H1 (cell line): ENCODE data around the gene TPBGL. TPM values are rescaled to one million over a fixed set of nuclear protein-coding genes. Genes with fewer than 3 reads are reported as not detected.
A peak's percentile ranks its signal among the peaks of the same experiment; 100 is the strongest.

Experiments used
- CTCF ChIA-PET: fragments of 300-600 bp; sonication (Branson Sonifier 250); formaldehyde crosslinking; loops from one replicate; lab custom pipeline; 2021; ENCODE audit not compliant: partially characterized antibody; lab: Charles Lee
- POLR2A ChIA-PET: fragments of 300-600 bp; sonication (Branson Sonifier 250); formaldehyde crosslinking; loops from one replicate; lab custom pipeline; 2021; ENCODE audit warnings: inconsistent platforms; ENCODE audit not compliant: partially characterized antibody; lab: Charles Lee
- DNase-seq, 2 experiments: peaks; one replicate each; pipeline versions ENCODE4 v3.0.0 to v3.0.0-alpha.2; 2010 to 2022; ENCODE audit warnings: low spot score in 2 of 2, low read depth in 1 of 2, mixed read lengths in 1 of 2
- FAIRE-seq: peaks from 2 replicates; lab custom pipeline; 2011; peaks lifted over from hg19 to GRCh38; lab: Jason Lieb, UNC
- H2AFZ ChIP-seq: 2 replicates; pipeline ENCODE4 v1.8.1; 2012; ENCODE audit warnings: low read length, inconsistent platforms
- H2AK5ac ChIP-seq: 2 replicates; pipeline ENCODE4 v1.6.1; 2013; ENCODE audit warnings: low read depth, low read length
- H2BK120ac ChIP-seq: replicated peaks from 2 replicates; pipeline ENCODE3; 2013; ENCODE audit warnings: low read depth, low read length, inconsistent platforms
- H2BK12ac ChIP-seq: 2 replicates; pipeline ENCODE4 v1.6.1; 2013; ENCODE audit warnings: low read depth, low read length
- H2BK15ac ChIP-seq: 2 replicates; pipeline ENCODE4 v1.6.1; 2013; ENCODE audit warnings: low read length
- H2BK20ac ChIP-seq: 2 replicates; pipeline ENCODE4 v1.6.1; 2013; ENCODE audit warnings: low read length
- H2BK5ac ChIP-seq: 2 replicates; pipeline ENCODE4 v1.6.1; 2013; ENCODE audit warnings: low read depth, low read length
- H3K14ac ChIP-seq: 2 replicates; pipeline ENCODE4 v1.6.1; 2013; ENCODE audit warnings: inconsistent platforms; ENCODE audit not compliant: insufficient read length
- H3K18ac ChIP-seq: 2 replicates; pipeline ENCODE4 v1.6.1; 2013; ENCODE audit warnings: low read length; ENCODE audit errors: extremely low read depth
- H3K23ac ChIP-seq: 2 replicates; pipeline ENCODE4 v1.6.1; 2013; ENCODE audit warnings: inconsistent platforms; ENCODE audit not compliant: insufficient read length
- H3K23me2 ChIP-seq: 2 replicates; pipeline ENCODE4 v1.6.1; 2013; ENCODE audit warnings: low read depth, low read length
- H3K27ac ChIP-seq: 2 replicates; pipeline ENCODE4 v1.6.1; 2011; ENCODE audit warnings: low read depth, low read length, inconsistent platforms
- H3K27me3 ChIP-seq, 4 experiments: replicated peaks in 1 of 4; 1 replicate in 1 of 4; 2 replicates in 3 of 4; pipeline versions ENCODE4 v1.6.1 to v1.8.1; 2011 to 2013; ENCODE audit warnings: low read length in 3 of 4, mild to moderate bottlenecking in 3 of 4, inconsistent platforms in 2 of 4, mixed read lengths in 2 of 4, moderate library complexity in 1 of 4; ENCODE audit not compliant: control insufficient read depth in 3 of 4, insufficient read depth in 3 of 4; ENCODE audit errors: extremely low read depth in 1 of 4
- H3K36me3 ChIP-seq, 4 experiments: 2 replicates each; pipeline versions ENCODE4 v1.6.1 to v1.8.1; 2011 to 2013; ENCODE audit warnings: mild to moderate bottlenecking in 4 of 4, low read length in 3 of 4, moderate library complexity in 2 of 4, control low read depth in 1 of 4, inconsistent platforms in 1 of 4; ENCODE audit not compliant: insufficient read depth in 4 of 4, control insufficient read depth in 2 of 4
- H3K4ac ChIP-seq: replicated peaks from 2 replicates; pipeline ENCODE3; 2013; ENCODE audit warnings: low read length, low read depth, mixed read lengths, inconsistent platforms; ENCODE audit not compliant: insufficient read length
- H3K4me1 ChIP-seq, 4 experiments: replicated peaks in 1 of 4; 1 replicate in 1 of 4; 2 replicates in 3 of 4; pipeline versions ENCODE4 v1.6.1 to v1.8.1; 2011 to 2013; ENCODE audit warnings: low read length in 3 of 4, inconsistent platforms in 2 of 4, mixed read lengths in 1 of 4; ENCODE audit not compliant: insufficient read depth in 4 of 4, control insufficient read depth in 3 of 4
- H3K4me2 ChIP-seq, 2 experiments: 2 replicates each; pipeline versions ENCODE4 v1.6.1 to v1.8.1; 2011 to 2013; ENCODE audit warnings: low read depth in 2 of 2, low read length in 2 of 2, control low read depth in 1 of 2, inconsistent platforms in 1 of 2, mild to moderate bottlenecking in 1 of 2; ENCODE audit not compliant: insufficient read depth in 1 of 2
- H3K4me3 ChIP-seq, 4 experiments: fragments of 200-600, 300-600 bp in 1 of 4; sonication (generic), shearing (Covaris generic), sonication (Bioruptor Twin) in 1 of 4; 2 replicates each; pipeline versions ENCODE4 v1.5.1 to v1.8.1; 2011 to 2016; ENCODE audit warnings: low read length in 4 of 4, low read depth in 3 of 4, control low read depth in 2 of 4, inconsistent platforms in 2 of 4, mild to moderate bottlenecking in 2 of 4, mixed read lengths in 1 of 4, moderate library complexity in 1 of 4; ENCODE audit not compliant: insufficient read depth in 2 of 4; ENCODE audit errors: extremely low read depth in 1 of 4
- H3K56ac ChIP-seq: replicated peaks from 2 replicates; pipeline ENCODE3; 2013; ENCODE audit warnings: low read depth, mild to moderate bottlenecking, mixed read lengths, low read length, inconsistent platforms; ENCODE audit not compliant: insufficient read length
- H3K79me1 ChIP-seq: 2 replicates; pipeline ENCODE4 v1.6.1; 2013; ENCODE audit warnings: low read depth, low read length, control low read depth
- H3K79me2 ChIP-seq, 2 experiments: 2 replicates each; pipeline versions ENCODE4 v1.6.1 to v1.8.1; 2012 to 2013; ENCODE audit warnings: low read length in 2 of 2, mild to moderate bottlenecking in 2 of 2, inconsistent platforms in 1 of 2; ENCODE audit not compliant: insufficient read depth in 2 of 2, control insufficient read depth in 1 of 2
- H3K9ac ChIP-seq, 4 experiments: replicated peaks in 1 of 4; 1 replicate in 1 of 4; 2 replicates in 3 of 4; pipeline versions ENCODE4 v1.6.1 to v1.8.1; 2011 to 2013; ENCODE audit warnings: low read depth in 3 of 4, low read length in 3 of 4, control low read depth in 2 of 4, mild to moderate bottlenecking in 2 of 4, moderate library complexity in 2 of 4, inconsistent platforms in 1 of 4; ENCODE audit errors: extremely low read depth in 1 of 4
- H3K9me3 ChIP-seq, 2 experiments: 2 replicates each; pipeline versions ENCODE4 v1.6.1 to v1.8.1; 2012 to 2013; ENCODE audit warnings: mild to moderate bottlenecking in 2 of 2, moderate library complexity in 2 of 2, control low read depth in 1 of 2, inconsistent platforms in 1 of 2, low read depth in 1 of 2, low read length in 1 of 2, mixed read lengths in 1 of 2; ENCODE audit not compliant: insufficient read depth in 2 of 2
- H4K20me1 ChIP-seq, 2 experiments: replicated peaks in 1 of 2; 2 replicates each; pipeline versions ENCODE3 to v1.8.1; 2011 to 2013; ENCODE audit warnings: inconsistent platforms in 2 of 2, low read length in 2 of 2, mild to moderate bottlenecking in 1 of 2; ENCODE audit not compliant: insufficient read depth in 2 of 2, control insufficient read depth in 1 of 2
- H4K5ac ChIP-seq: 2 replicates; pipeline ENCODE4 v1.6.1; 2013; ENCODE audit warnings: low read length, low read depth, mixed read lengths, inconsistent platforms; ENCODE audit not compliant: insufficient read length
- H4K8ac ChIP-seq: 2 replicates; pipeline ENCODE4 v1.8.0; 2013; ENCODE audit warnings: mild to moderate bottlenecking, moderate library complexity, low read length, inconsistent platforms; ENCODE audit not compliant: insufficient read depth; ENCODE audit errors: extremely low read depth
- H4K91ac ChIP-seq: replicated peaks from 2 replicates; pipeline ENCODE3; 2013; ENCODE audit warnings: low read length, mixed read lengths, inconsistent platforms; ENCODE audit not compliant: insufficient read length
- CREB1 ChIP-seq: IDR thresholded peaks from 2 replicates; pipeline ENCODE4 v1.6.1; 2012; ENCODE audit warnings: inconsistent platforms
- GTF2F1 ChIP-seq: IDR thresholded peaks from 2 replicates; pipeline ENCODE4 v1.6.1; 2012; ENCODE audit warnings: low read depth, low read length, improper control_type of control experiment, borderline replicate concordance
- NANOG ChIP-seq: IDR thresholded peaks from 2 replicates; pipeline ENCODE4 v1.6.1; 2011; ENCODE audit warnings: low read length, low read depth, mild to moderate bottlenecking, inconsistent platforms; ENCODE audit not compliant: insufficient read depth, poor library complexity, severe bottlenecking
- POLR2A ChIP-seq, 2 experiments: IDR thresholded peaks; 1 replicate in 1 of 2; 2 replicates in 1 of 2; pipeline ENCODE4 v1.6.1; 2011; ENCODE audit warnings: low read depth in 2 of 2, low read length in 2 of 2, mild to moderate bottlenecking in 2 of 2; ENCODE audit errors: control extremely low read depth in 1 of 2
- RAD21 ChIP-seq, 2 experiments: IDR thresholded peaks in 1 of 2; conservative IDR thresholded peaks in 1 of 2; 2 replicates each; pipeline ENCODE4 v1.6.1; 2011; ENCODE audit warnings: low read depth in 2 of 2, low read length in 2 of 2, improper control_type of control experiment in 1 of 2, inconsistent platforms in 1 of 2, mild to moderate bottlenecking in 1 of 2, moderate library complexity in 1 of 2
- RBBP5 ChIP-seq: IDR thresholded peaks from 2 replicates; pipeline ENCODE4 v1.7.1; 2012; ENCODE audit warnings: low read depth, mild to moderate bottlenecking, inconsistent platforms, low read length, moderate library complexity, borderline replicate concordance
- SIN3A ChIP-seq, 2 experiments: IDR thresholded peaks in 1 of 2; conservative IDR thresholded peaks in 1 of 2; 2 replicates each; pipeline ENCODE4 v1.6.1; 2011 to 2012; ENCODE audit warnings: low read length in 2 of 2, improper control_type of control experiment in 1 of 2, low read depth in 1 of 2, mild to moderate bottlenecking in 1 of 2
- SIX5 ChIP-seq: IDR thresholded peaks from 2 replicates; pipeline ENCODE4 v1.6.1; 2011; ENCODE audit warnings: mild to moderate bottlenecking, low read depth, low read length
- SP1 ChIP-seq: IDR thresholded peaks from 2 replicates; pipeline ENCODE4 v1.6.1; 2011; ENCODE audit warnings: low read depth, low read length
- SP4 ChIP-seq: IDR thresholded peaks from 2 replicates; pipeline ENCODE4 v1.6.1; 2012; ENCODE audit warnings: low read length, inconsistent platforms
- whole genome bisulfite sequencing, 2 experiments: shearing (Covaris generic) in 1 of 2; methylation state at CpG; one replicate each; pipeline versions ENCODE4 v1.1.6 to v1.1.7; 2013 to 2015; ENCODE audit warnings: low lambda C conversion rate in 2 of 2, mixed read lengths in 2 of 2, inconsistent platforms in 1 of 2, low coverage in 1 of 2, missing lambda C conversion rate in 1 of 2; ENCODE audit not compliant: insufficient replicate concordance in 2 of 2, insufficient coverage in 1 of 2, insufficient read length in 1 of 2; ENCODE audit errors: extremely low coverage in 1 of 2, missing lambda C conversion rate in 1 of 2; 5-methylcytosine and 5-hydroxymethylcytosine counted together
- polyA plus RNA-seq, 7 experiments: library from polyadenylated mRNA; depleted of rRNA in 3 of 7; stranded (reverse) in 5 of 7; unstranded in 2 of 7; fragments of >200 nt in 5 of 7; fragments of 200-250 nt in 2 of 7; gene quantifications; 1 replicate in 5 of 7; 2 replicates in 1 of 7; 4 replicates in 1 of 7; pipeline versions ENCODE4 v1.2.1 to v1.2.3, GENCODE V29; 2011 to 2013; ENCODE audit warnings: missing spikeins in 2 of 7, mixed read lengths in 2 of 7
- total RNA-seq: library from RNA; stranded (reverse); fragmentation: NEBNext Ultra II Directional; extraction: Animal tissue kit (Norgen Biotek cat#: 25700); gene quantifications from 2 replicates; pipeline ENCODE4 v1.2.1, GENCODE V29; 2021
- TF ChIP-seq, protein P1 (sequence below), 3 experiments: IDR thresholded peaks; 1 replicate in 2 of 3; 2 replicates in 1 of 3; pipeline versions ENCODE4 v1.5.1 to v1.6.1; 2011; ENCODE audit warnings: low read length in 3 of 3, mild to moderate bottlenecking in 3 of 3, inconsistent platforms in 2 of 3, low read depth in 1 of 3, moderate library complexity in 1 of 3; ENCODE audit not compliant: insufficient read depth in 1 of 3; ENCODE audit errors: control extremely low read depth in 1 of 3

TPBGL gene
- total and polyA plus RNA-seq, 2 of the 8 experiments (the other 6 are each of a cell fraction or from before 2014, with no cell fraction given) = 0.26 to 0.37 TPM

DNA sequence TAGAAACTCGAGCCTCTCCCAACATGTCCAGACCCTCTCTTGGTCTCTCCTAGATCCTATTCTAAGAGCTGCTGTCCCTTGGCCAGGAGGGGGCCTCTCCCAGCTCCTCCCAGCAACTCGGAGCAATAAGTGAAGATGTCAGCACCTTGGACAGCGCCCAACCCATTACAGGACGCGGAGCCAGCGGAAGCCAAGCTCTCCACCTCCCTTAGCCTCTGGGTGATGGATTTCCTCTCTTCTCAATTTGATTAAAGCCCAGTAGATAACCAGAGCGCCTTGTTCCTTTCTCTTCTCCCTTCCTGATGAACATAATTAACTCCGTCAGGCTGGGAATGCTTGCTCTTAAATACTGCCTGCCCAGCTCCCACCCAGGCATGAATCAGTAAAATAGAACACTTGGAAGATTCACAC, 26.2 kb upstream of the TPBGL start:
- Histone ChIP-seq H3K9ac (no peak overlapping the region), H3K27me3 (no peaks in the 10 kb centered on the region; a peak in 2 of 7 replicates), H2BK12ac (no peak overlapping the region), H4K5ac (no peak overlapping the region), H2BK15ac (no peak overlapping the region), H3K4me3 (no peak overlapping the region), H4K91ac (no peak overlapping the region), H2AK5ac (no peak overlapping the region), H4K8ac (no peak overlapping the region), H3K14ac (no peak overlapping the region), H3K56ac (no peak overlapping the region), H3K4me1 (no peaks in the 10 kb centered on the region), H3K23ac (no peak overlapping the region), H3K36me3 (no peaks in the 10 kb centered on the region), H3K18ac (no peak overlapping the region), H3K9me3 (no peaks in the 10 kb centered on the region), H2BK5ac (no peak overlapping the region), H2AFZ (no peak overlapping the region), H3K4ac (no peak overlapping the region), H3K79me1 (no peaks in the 10 kb centered on the region), H3K4me2 (no peak overlapping the region), H3K23me2 (no peaks in the 10 kb centered on the region; the same call in 1 of the 2 replicates), H4K20me1 (no peaks in the 10 kb centered on the region), H2BK20ac (no peak overlapping the region), H3K27ac (no peak overlapping the region), H3K79me2 (no peaks in the 10 kb centered on the region), H2BK120ac (no peak overlapping the region)
- ChIA-PET CTCF (interaction anchor here (0.6 to 45.7 kb wide), 16 partner anchors 10 to 199 kb away, joined by 3 to 726 read pairs (median 6); partner anchors contain the start of gene TPBGL), POLR2A (interaction anchor here (1.5 kb wide), 1 partner anchor 10 kb away, joined by 6 read pairs; no protein-coding TSS in a partner anchor)
- WGBS, 2 experiments = 10% methylated on average over 8 of the region's 8 CpGs; no CpG with 5 or more reads in 1 of the 2 experiments
- DNase-seq = peak; percentile 70 to 94
- peak; percentile 98 for FAIRE-seq
- TF ChIP-seq POLR2A (IDR thresholded peaks at IDR 0.05; ENCODE audit: control extremely low read depth in 1 of 2, low read depth in 2 of 2, low read length in 2 of 2) = no peak
- peak; percentile 78 to 83; a peak in 2 of 4 replicates for TF ChIP-seq SIN3A (conservative IDR thresholded peaks at IDR 0.05 in 1 of 2, IDR thresholded peaks at IDR 0.05 in 1 of 2; ENCODE audit: low read depth in 1 of 2, low read length in 2 of 2)
- TF ChIP-seq CREB1 = 0 out of 2 replicates have a peak, but pooled peaks have one; percentile 46
- TF ChIP-seq RAD21 (IDR thresholded peaks at IDR 0.05 in 1 of 2, conservative IDR thresholded peaks at IDR 0.05 in 1 of 2; ENCODE audit: low read depth in 2 of 2, low read length in 2 of 2) = peak; percentile 59 to 68
- TF ChIP-seq GTF2F1 = no peak
- peak; percentile 79 for TF ChIP-seq NANOG
- no peak for TF ChIP-seq RBBP5
- TF ChIP-seq SIX5 = no peak
- TF ChIP-seq SP1 = no peak
- no peak for TF ChIP-seq SP4
- TF ChIP-seq, protein P1, sequence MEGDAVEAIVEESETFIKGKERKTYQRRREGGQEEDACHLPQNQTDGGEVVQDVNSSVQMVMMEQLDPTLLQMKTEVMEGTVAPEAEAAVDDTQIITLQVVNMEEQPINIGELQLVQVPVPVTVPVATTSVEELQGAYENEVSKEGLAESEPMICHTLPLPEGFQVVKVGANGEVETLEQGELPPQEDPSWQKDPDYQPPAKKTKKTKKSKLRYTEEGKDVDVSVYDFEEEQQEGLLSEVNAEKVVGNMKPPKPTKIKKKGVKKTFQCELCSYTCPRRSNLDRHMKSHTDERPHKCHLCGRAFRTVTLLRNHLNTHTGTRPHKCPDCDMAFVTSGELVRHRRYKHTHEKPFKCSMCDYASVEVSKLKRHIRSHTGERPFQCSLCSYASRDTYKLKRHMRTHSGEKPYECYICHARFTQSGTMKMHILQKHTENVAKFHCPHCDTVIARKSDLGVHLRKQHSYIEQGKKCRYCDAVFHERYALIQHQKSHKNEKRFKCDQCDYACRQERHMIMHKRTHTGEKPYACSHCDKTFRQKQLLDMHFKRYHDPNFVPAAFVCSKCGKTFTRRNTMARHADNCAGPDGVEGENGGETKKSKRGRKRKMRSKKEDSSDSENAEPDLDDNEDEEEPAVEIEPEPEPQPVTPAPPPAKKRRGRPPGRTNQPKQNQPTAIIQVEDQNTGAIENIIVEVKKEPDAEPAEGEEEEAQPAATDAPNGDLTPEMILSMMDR (IDR thresholded peaks at IDR 0.05; ENCODE audit: control extremely low read depth in 1 of 3, insufficient read depth in 1 of 3, low read depth in 1 of 3, low read length in 3 of 3) = peak; percentile 45 to 78 (median 70)
